ENCODE data around the gene CDH2.

The CDH2 gene

DNA sequence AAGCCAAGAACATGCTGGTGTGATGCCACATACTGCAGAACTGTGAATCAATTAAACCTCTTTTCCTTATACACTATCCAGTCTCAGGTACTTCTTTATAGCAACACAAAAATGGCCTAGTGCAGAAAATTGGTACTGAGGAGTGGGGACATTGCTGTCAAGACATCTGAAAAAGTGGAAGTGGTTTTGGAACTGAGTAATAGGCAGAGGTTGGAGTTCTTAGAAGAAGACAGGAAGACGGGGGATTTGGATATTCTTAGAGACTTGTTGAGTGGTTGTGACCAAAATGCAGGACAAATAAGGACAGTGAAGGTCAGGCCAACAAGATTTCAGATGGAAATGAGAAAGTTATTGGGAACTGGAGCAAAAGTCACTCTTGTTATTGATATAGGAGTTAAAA is 31.3 kb upstream of the CDH2 start (continued):
- TF ChIP-seq, protein P1, sequence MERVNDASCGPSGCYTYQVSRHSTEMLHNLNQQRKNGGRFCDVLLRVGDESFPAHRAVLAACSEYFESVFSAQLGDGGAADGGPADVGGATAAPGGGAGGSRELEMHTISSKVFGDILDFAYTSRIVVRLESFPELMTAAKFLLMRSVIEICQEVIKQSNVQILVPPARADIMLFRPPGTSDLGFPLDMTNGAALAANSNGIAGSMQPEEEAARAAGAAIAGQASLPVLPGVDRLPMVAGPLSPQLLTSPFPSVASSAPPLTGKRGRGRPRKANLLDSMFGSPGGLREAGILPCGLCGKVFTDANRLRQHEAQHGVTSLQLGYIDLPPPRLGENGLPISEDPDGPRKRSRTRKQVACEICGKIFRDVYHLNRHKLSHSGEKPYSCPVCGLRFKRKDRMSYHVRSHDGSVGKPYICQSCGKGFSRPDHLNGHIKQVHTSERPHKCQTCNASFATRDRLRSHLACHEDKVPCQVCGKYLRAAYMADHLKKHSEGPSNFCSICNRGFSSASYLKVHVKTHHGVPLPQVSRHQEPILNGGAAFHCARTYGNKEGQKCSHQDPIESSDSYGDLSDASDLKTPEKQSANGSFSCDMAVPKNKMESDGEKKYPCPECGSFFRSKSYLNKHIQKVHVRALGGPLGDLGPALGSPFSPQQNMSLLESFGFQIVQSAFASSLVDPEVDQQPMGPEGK (CRISPR knock-in tag; IDR thresholded peaks at IDR 0.05; ENCODE audit: borderline replicate concordance): no peak
- TF ChIP-seq ZNF70 (CRISPR knock-in tag; IDR thresholded peaks at IDR 0.05) (no peak), GLIS3 (CRISPR knock-in tag; IDR thresholded peaks at IDR 0.05) (no peak), BACH2 (CRISPR knock-in tag; IDR thresholded peaks at IDR 0.05; ENCODE audit: borderline replicate concordance) (no peak), SNAI2 (CRISPR knock-in tag; IDR thresholded peaks at IDR 0.05) (no peak), TOX (CRISPR knock-in tag; IDR thresholded peaks at IDR 0.05; ENCODE audit: borderline replicate concordance) (no peak), ZFP30 (CRISPR knock-in tag; IDR thresholded peaks at IDR 0.05) (no peak), CSDC2 (CRISPR knock-in tag; IDR thresholded peaks at IDR 0.05) (no peak)
- TF ChIP-seq, protein P2, sequence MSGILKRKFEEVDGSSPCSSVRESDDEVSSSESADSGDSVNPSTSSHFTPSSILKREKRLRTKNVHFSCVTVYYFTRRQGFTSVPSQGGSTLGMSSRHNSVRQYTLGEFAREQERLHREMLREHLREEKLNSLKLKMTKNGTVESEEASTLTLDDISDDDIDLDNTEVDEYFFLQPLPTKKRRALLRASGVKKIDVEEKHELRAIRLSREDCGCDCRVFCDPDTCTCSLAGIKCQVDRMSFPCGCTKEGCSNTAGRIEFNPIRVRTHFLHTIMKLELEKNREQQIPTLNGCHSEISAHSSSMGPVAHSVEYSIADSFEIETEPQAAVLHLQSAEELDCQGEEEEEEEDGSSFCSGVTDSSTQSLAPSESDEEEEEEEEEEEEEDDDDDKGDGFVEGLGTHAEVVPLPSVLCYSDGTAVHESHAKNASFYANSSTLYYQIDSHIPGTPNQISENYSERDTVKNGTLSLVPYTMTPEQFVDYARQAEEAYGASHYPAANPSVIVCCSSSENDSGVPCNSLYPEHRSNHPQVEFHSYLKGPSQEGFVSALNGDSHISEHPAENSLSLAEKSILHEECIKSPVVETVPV (CRISPR knock-in tag; IDR thresholded peaks at IDR 0.05): no peak

DNA sequence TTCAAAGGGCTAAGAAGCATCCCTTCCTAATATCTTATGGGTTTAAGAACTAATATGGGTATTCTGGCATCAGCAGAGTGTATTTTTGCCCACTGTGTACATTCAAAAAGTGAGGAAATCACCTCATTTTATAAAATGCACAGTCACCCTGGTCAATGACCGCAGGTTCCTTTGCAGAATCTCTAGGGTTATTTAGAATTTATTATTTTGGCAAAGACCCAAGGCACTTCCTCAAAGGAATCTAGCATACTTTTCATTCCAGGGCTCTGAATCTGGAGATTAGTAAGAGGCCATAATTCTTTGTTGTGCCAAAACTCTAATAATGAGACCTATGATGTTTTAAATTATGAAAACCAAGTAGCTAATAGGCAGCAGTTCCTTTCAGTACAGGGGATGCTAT is 27.2 kb upstream of the CDH2 start:
- no peak for TF ChIP-seq ZFP30 (CRISPR knock-in tag; IDR thresholded peaks at IDR 0.05)
- TF ChIP-seq, protein P3, sequence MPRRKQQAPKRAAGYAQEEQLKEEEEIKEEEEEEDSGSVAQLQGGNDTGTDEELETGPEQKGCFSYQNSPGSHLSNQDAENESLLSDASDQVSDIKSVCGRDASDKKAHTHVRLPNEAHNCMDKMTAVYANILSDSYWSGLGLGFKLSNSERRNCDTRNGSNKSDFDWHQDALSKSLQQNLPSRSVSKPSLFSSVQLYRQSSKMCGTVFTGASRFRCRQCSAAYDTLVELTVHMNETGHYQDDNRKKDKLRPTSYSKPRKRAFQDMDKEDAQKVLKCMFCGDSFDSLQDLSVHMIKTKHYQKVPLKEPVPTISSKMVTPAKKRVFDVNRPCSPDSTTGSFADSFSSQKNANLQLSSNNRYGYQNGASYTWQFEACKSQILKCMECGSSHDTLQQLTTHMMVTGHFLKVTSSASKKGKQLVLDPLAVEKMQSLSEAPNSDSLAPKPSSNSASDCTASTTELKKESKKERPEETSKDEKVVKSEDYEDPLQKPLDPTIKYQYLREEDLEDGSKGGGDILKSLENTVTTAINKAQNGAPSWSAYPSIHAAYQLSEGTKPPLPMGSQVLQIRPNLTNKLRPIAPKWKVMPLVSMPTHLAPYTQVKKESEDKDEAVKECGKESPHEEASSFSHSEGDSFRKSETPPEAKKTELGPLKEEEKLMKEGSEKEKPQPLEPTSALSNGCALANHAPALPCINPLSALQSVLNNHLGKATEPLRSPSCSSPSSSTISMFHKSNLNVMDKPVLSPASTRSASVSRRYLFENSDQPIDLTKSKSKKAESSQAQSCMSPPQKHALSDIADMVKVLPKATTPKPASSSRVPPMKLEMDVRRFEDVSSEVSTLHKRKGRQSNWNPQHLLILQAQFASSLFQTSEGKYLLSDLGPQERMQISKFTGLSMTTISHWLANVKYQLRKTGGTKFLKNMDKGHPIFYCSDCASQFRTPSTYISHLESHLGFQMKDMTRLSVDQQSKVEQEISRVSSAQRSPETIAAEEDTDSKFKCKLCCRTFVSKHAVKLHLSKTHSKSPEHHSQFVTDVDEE (CRISPR knock-in tag; IDR thresholded peaks at IDR 0.05): no peak
- TF ChIP-seq CSDC2 (CRISPR knock-in tag; IDR thresholded peaks at IDR 0.05): no peak
- TF ChIP-seq ISL1 (CRISPR knock-in tag; IDR thresholded peaks at IDR 0.05): peak; percentile 95
- TF ChIP-seq TOX (CRISPR knock-in tag; IDR thresholded peaks at IDR 0.05; ENCODE audit: borderline replicate concordance): no peak
- TF ChIP-seq, protein P4, sequence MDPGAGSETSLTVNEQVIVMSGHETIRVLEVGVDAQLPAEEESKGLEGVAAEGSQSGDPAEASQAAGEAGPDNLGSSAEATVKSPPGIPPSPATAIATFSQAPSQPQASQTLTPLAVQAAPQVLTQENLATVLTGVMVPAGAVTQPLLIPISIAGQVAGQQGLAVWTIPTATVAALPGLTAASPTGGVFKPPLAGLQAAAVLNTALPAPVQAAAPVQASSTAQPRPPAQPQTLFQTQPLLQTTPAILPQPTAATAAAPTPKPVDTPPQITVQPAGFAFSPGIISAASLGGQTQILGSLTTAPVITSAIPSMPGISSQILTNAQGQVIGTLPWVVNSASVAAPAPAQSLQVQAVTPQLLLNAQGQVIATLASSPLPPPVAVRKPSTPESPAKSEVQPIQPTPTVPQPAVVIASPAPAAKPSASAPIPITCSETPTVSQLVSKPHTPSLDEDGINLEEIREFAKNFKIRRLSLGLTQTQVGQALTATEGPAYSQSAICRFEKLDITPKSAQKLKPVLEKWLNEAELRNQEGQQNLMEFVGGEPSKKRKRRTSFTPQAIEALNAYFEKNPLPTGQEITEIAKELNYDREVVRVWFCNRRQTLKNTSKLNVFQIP (CRISPR knock-in tag; IDR thresholded peaks at IDR 0.05; ENCODE audit: borderline replicate concordance, low read depth): no peak
- no peak for TF ChIP-seq PPARA (CRISPR knock-in tag; IDR thresholded peaks at IDR 0.05; ENCODE audit: borderline replicate concordance)
- TF ChIP-seq TCF4 (CRISPR knock-in tag; IDR thresholded peaks at IDR 0.05; ENCODE audit: borderline replicate concordance): no peak
- TF ChIP-seq ZNF8 (CRISPR knock-in tag; IDR thresholded peaks at IDR 0.05): no peak
- TF ChIP-seq BACH2 (CRISPR knock-in tag; IDR thresholded peaks at IDR 0.05; ENCODE audit: borderline replicate concordance): no peak
- no peak for TF ChIP-seq RARB (CRISPR knock-in tag; IDR thresholded peaks at IDR 0.05)
- TF ChIP-seq, protein P2 (CRISPR knock-in tag; IDR thresholded peaks at IDR 0.05): no peak
- TF ChIP-seq ZNF70 (CRISPR knock-in tag; IDR thresholded peaks at IDR 0.05): no peak
- no peak for TF ChIP-seq ARNTL (CRISPR knock-in tag; IDR thresholded peaks at IDR 0.05; ENCODE audit: borderline replicate concordance, low read depth)
- TF ChIP-seq, protein P5, sequence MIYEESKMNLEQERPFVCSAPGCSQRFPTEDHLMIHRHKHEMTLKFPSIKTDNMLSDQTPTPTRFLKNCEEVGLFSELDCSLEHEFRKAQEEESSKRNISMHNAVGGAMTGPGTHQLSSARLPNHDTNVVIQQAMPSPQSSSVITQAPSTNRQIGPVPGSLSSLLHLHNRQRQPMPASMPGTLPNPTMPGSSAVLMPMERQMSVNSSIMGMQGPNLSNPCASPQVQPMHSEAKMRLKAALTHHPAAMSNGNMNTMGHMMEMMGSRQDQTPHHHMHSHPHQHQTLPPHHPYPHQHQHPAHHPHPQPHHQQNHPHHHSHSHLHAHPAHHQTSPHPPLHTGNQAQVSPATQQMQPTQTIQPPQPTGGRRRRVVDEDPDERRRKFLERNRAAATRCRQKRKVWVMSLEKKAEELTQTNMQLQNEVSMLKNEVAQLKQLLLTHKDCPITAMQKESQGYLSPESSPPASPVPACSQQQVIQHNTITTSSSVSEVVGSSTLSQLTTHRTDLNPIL (CRISPR knock-in tag; IDR thresholded peaks at IDR 0.05; ENCODE audit: low read depth): peak; percentile 45; the same call in 1 of the 2 replicates
- TF ChIP-seq ESRRG (CRISPR knock-in tag; IDR thresholded peaks at IDR 0.05): no peak
- no peak for TF ChIP-seq SNAI2 (CRISPR knock-in tag; IDR thresholded peaks at IDR 0.05)
- TF ChIP-seq GLIS3 (CRISPR knock-in tag; IDR thresholded peaks at IDR 0.05): no peak
- no peak for TF ChIP-seq ZFP3 (CRISPR knock-in tag; IDR thresholded peaks at IDR 0.05)
- TF ChIP-seq OSR1 (CRISPR knock-in tag; IDR thresholded peaks at IDR 0.05): no peak
- TF ChIP-seq ZC3H10 (CRISPR knock-in tag; IDR thresholded peaks at IDR 0.05): 0 out of 2 replicates have a peak, but pooled peaks have one; percentile 65
- ATAC-seq: peak; percentile 85
